Upper lobe of right lung (tissue), 1 donor: ENCODE results near the gene TARBP1. TPM values are rescaled to one million over a fixed set of nuclear protein-coding genes. Genes with fewer than 3 reads are reported as not detected.

ENCODE experiments used
- ATAC-seq: fragments of 200-7000 bp; cut with Tn5 transposase; one replicate; pipeline ENCODE4 v1.9.1; 2020; ENCODE audit warnings: mild to moderate bottlenecking, moderate library complexity
- DNase-seq: peaks from one replicate; pipeline ENCODE4 v3.0.0-alpha.2; 2020
- H3K27ac ChIP-seq: fragments of 200-600 bp; one replicate; pipeline ENCODE4 v1.8.0; 2022
- H3K27me3 ChIP-seq: fragments of 200-600 bp; one replicate; pipeline ENCODE4 v1.8.0; 2022; ENCODE audit warnings: mild to moderate bottlenecking
- H3K36me3 ChIP-seq: fragments of 200-600 bp; one replicate; pipeline ENCODE4 v1.8.0; 2022
- H3K4me1 ChIP-seq: fragments of 200-600 bp; one replicate; pipeline ENCODE4 v1.8.0; 2022
- H3K4me3 ChIP-seq: fragments of 200-600 bp; one replicate; pipeline ENCODE4 v1.8.0; 2022; ENCODE audit warnings: mild to moderate bottlenecking
- H3K9me3 ChIP-seq: fragments of 200-600 bp; one replicate; pipeline ENCODE4 v1.8.0; 2022
- CTCF ChIP-seq: fragments of 200-600 bp; IDR thresholded peaks from one replicate; pipeline ENCODE4 v1.8.0; 2022; ENCODE audit warnings: antibody characterized with exemption
- intact Hi-C: fragments of 100-400 bp; cut with DNase I; formaldehyde crosslinking; loops from one replicate; pipeline ENCODE4 v1.11.0; 2022
- total RNA-seq: library from RNA; stranded (reverse); fragmentation: NEBNext Ultra II Directional; extraction: Animal tissue kit (Norgen Biotek cat#: 25700); gene quantifications from one replicate; pipeline ENCODE4 v1.2.1, GENCODE V29; 2021
- donor health status: DM: no; HTN: yes; CAD: no; lungs with severe emphysema.

Gene TARBP1
- total RNA-seq, 1 donor from 2014 or later: 18.3 TPM

- intact Hi-C loops: no loop called here
Measured at GRCh38 chr1:234434706-234435105, 44.3 kb downstream of the TARBP1 start.

GRCh38 chr1:234433563-234434285 lies 45.3 kb downstream of the TARBP1 start:
- H3K36me3 ChIP-seq: peaks cover 42% of the 10 kb centered on the region
- ATAC-seq: peak; percentile 77
- H3K27ac ChIP-seq: no peak overlapping the region
- no peaks in the 10 kb centered on the region for H3K4me1 ChIP-seq
- DNase-seq: no peak
- TF ChIP-seq CTCF: no peak
- H3K4me3 ChIP-seq: no peak overlapping the region
- intact Hi-C loops: no loop called here
- H3K9me3 ChIP-seq: no peaks in the 10 kb centered on the region
- no peaks in the 10 kb centered on the region for H3K27me3 ChIP-seq

More at GRCh38 chr1:234434706-234435105, 44.3 kb downstream of the TARBP1 start:
- H3K4me1 ChIP-seq: no peaks in the 10 kb centered on the region
- no peak for DNase-seq
- H3K27me3 ChIP-seq: no peaks in the 10 kb centered on the region
- no peaks in the 10 kb centered on the region for H3K9me3 ChIP-seq
- ATAC-seq: no peak
- peaks cover 32% of the 10 kb centered on the region for H3K36me3 ChIP-seq
- no peak overlapping the region for H3K27ac ChIP-seq
- no peak for TF ChIP-seq CTCF
- no peak overlapping the region for H3K4me3 ChIP-seq

GRCh38 chr1:234431255-234431654 lies 47.7 kb downstream of the TARBP1 start:
- H3K36me3 ChIP-seq: peaks cover 50% of the 10 kb centered on the region
- intact Hi-C loops: no loop called here
- no peak for TF ChIP-seq CTCF
- no peak overlapping the region for H3K4me3 ChIP-seq
- no peaks in the 10 kb centered on the region for H3K9me3 ChIP-seq
- no peak for DNase-seq
- H3K27me3 ChIP-seq: no peaks in the 10 kb centered on the region
- H3K4me1 ChIP-seq: no peaks in the 10 kb centered on the region
- no peak for ATAC-seq
- no peak overlapping the region for H3K27ac ChIP-seq

- DNase-seq: no peak
- peaks cover 55% of the 10 kb centered on the region for H3K36me3 ChIP-seq
- H3K9me3 ChIP-seq: no peaks in the 10 kb centered on the region
- no peak overlapping the region for H3K27ac ChIP-seq
- intact Hi-C loops: no loop called here
- no peak for TF ChIP-seq CTCF
- H3K4me1 ChIP-seq: no peaks in the 10 kb centered on the region
- H3K27me3 ChIP-seq: no peaks in the 10 kb centered on the region
- ATAC-seq: no peak
- H3K4me3 ChIP-seq: no peak overlapping the region
Measured at GRCh38 chr1:234430691-234431090, 48.3 kb downstream of the TARBP1 start.

GRCh38 chr1:234429434-234429806 lies 49.6 kb downstream of the TARBP1 start:
- intact Hi-C loops: no loop called here
- Histone ChIP-seq H3K36me3 (peaks cover 67% of the 10 kb centered on the region), H3K27me3 (no peaks in the 10 kb centered on the region), H3K27ac (no peak overlapping the region), H3K4me3 (no peak overlapping the region), H3K9me3 (no peaks in the 10 kb centered on the region), H3K4me1 (no peaks in the 10 kb centered on the region)
- ATAC-seq (no peak), DNase-seq (no peak)
- no peak for TF ChIP-seq CTCF
